HepG2 (cell line): ENCODE data around the gene ZNF511. TPM values are rescaled to one million over a fixed set of nuclear protein-coding genes. Genes with fewer than 3 reads are reported as not detected.

Source experiments
- ARNT2 ChIP-seq: sonication (generic); formaldehyde crosslinking; IDR thresholded peaks from 2 replicates; pipeline ENCODE4 v1.8.0; 2022; ENCODE audit warnings: mild to moderate bottlenecking, low read depth, missing genetic modification reagents, moderate library complexity
- HES4 ChIP-seq: sonication (generic); formaldehyde crosslinking; IDR thresholded peaks from 2 replicates; pipeline ENCODE4 v1.9.0; 2021; ENCODE audit warnings: mild to moderate bottlenecking, missing genetic modification reagents, borderline replicate concordance
- HOXA9 ChIP-seq: sonication (generic); formaldehyde crosslinking; IDR thresholded peaks from 2 replicates; pipeline ENCODE4 v1.8.1; 2022; ENCODE audit warnings: missing genetic modification reagents, mild to moderate bottlenecking, moderate library complexity, borderline replicate concordance
- KAT7 ChIP-seq: IDR thresholded peaks from 2 replicates; pipeline ENCODE4 v1.6.1; 2018; ENCODE audit warnings: borderline replicate concordance, missing compliant biosample characterization
- MAZ ChIP-seq, 2 experiments: sonication (generic) in 1 of 2; formaldehyde crosslinking in 1 of 2; IDR thresholded peaks; 2 replicates each; pipeline versions ENCODE4 v1.5.0 to v1.6.1; 2012 to 2020; ENCODE audit warnings: low read depth in 2 of 2, mild to moderate bottlenecking in 2 of 2, borderline replicate concordance in 1 of 2, improper control_type of control experiment in 1 of 2, low read length in 1 of 2, missing genetic modification reagents in 1 of 2, moderate library complexity in 1 of 2
- RXRB ChIP-seq: IDR thresholded peaks from 2 replicates; pipeline ENCODE4 v1.6.1; 2016; ENCODE audit warnings: borderline replicate concordance, missing genetic modification reagents, missing compliant biosample characterization
- SMYD3 ChIP-seq: sonication (generic); formaldehyde crosslinking; IDR thresholded peaks from 2 replicates; pipeline ENCODE4 v1.8.1; 2023; ENCODE audit warnings: mild to moderate bottlenecking, missing genetic modification reagents
- TAF1 ChIP-seq: sonication (generic); formaldehyde crosslinking; IDR thresholded peaks from 2 replicates; pipeline ENCODE4 v1.4.0; 2020; ENCODE audit warnings: missing genetic modification reagents
- U2AF1 ChIP-seq: fragments of 200-400 bp; formaldehyde crosslinking; optimal IDR thresholded peaks from 2 replicates; pipeline ENCODE3; 2017; ENCODE audit warnings: mild to moderate bottlenecking, low read depth, low read length
- ZNF143 ChIP-seq: sonication (generic); formaldehyde crosslinking; IDR thresholded peaks from 2 replicates; pipeline ENCODE4 v1.4.0; 2020; ENCODE audit warnings: missing genetic modification reagents
- ZNF558 ChIP-seq: sonication (generic); formaldehyde crosslinking; IDR thresholded peaks from 2 replicates; pipeline ENCODE4 v1.9.0; 2022; ENCODE audit warnings: mild to moderate bottlenecking, missing genetic modification reagents, borderline replicate concordance
- ZNF605 ChIP-seq: sonication (generic); formaldehyde crosslinking; IDR thresholded peaks from 2 replicates; pipeline ENCODE4 v1.8.0; 2022; ENCODE audit warnings: mild to moderate bottlenecking, missing genetic modification reagents
- ZNF703 ChIP-seq: sonication (generic); formaldehyde crosslinking; IDR thresholded peaks from 2 replicates; pipeline ENCODE4 v1.5.1; 2020; ENCODE audit warnings: missing genetic modification reagents, mild to moderate bottlenecking, moderate library complexity, borderline replicate concordance
- ZNF749 ChIP-seq: sonication (generic); formaldehyde crosslinking; IDR thresholded peaks from 2 replicates; pipeline ENCODE4 v1.8.0; 2022; ENCODE audit warnings: mild to moderate bottlenecking, missing genetic modification reagents, moderate library complexity, borderline replicate concordance
- ZNF792 ChIP-seq: IDR thresholded peaks from 2 replicates; pipeline ENCODE4 v1.6.1; 2016
- polyA plus RNA-seq, 8 experiments: library from polyadenylated mRNA; depleted of rRNA in 3 of 8; stranded (reverse) in 7 of 8; unstranded in 1 of 8; fragments of >200 nt; fragmentation: Illumina TruSeq in 4 of 8; extraction: Trizol in 4 of 8; gene quantifications; 2 replicates each; pipeline versions ENCODE4 v1.2.1 to v1.2.3, GENCODE V29; 2011 to 2016; ENCODE audit warnings: low read depth in 4 of 8, missing spikeins in 1 of 8, mixed read lengths in 1 of 8; ENCODE audit not compliant: insufficient read depth in 1 of 8
- total RNA-seq, 5 experiments: library from RNA; depleted of rRNA; stranded (reverse); fragments of >200 nt; fragmentation: Illumina TruSeq; extraction: Trizol; gene quantifications; 2 replicates each; pipeline ENCODE4 v1.2.3, GENCODE V29; 2016; ENCODE audit warnings: low read depth in 1 of 5
- TF ChIP-seq, protein P1 (sequence below), 2 experiments: sonication (generic) in 1 of 2; formaldehyde crosslinking in 1 of 2; IDR thresholded peaks; 2 replicates each; pipeline versions ENCODE4 v1.6.1 to v1.9.0; 2014 to 2022; ENCODE audit warnings: antibody characterized with exemption in 1 of 2, borderline replicate concordance in 1 of 2, inconsistent platforms in 1 of 2, low read depth in 1 of 2, missing genetic modification reagents in 1 of 2
- TF ChIP-seq, protein P2 (sequence below): sonication (generic); formaldehyde crosslinking; IDR thresholded peaks from 2 replicates; pipeline ENCODE4 v1.5.0; 2020; ENCODE audit warnings: missing genetic modification reagents, mild to moderate bottlenecking, borderline replicate concordance

Gene ZNF511
- total and polyA plus RNA-seq, 2 of the 13 experiments (the other 11 are each of a cell fraction or from before 2014, with no cell fraction given) = 35.6 to 66.4 TPM

DNA sequence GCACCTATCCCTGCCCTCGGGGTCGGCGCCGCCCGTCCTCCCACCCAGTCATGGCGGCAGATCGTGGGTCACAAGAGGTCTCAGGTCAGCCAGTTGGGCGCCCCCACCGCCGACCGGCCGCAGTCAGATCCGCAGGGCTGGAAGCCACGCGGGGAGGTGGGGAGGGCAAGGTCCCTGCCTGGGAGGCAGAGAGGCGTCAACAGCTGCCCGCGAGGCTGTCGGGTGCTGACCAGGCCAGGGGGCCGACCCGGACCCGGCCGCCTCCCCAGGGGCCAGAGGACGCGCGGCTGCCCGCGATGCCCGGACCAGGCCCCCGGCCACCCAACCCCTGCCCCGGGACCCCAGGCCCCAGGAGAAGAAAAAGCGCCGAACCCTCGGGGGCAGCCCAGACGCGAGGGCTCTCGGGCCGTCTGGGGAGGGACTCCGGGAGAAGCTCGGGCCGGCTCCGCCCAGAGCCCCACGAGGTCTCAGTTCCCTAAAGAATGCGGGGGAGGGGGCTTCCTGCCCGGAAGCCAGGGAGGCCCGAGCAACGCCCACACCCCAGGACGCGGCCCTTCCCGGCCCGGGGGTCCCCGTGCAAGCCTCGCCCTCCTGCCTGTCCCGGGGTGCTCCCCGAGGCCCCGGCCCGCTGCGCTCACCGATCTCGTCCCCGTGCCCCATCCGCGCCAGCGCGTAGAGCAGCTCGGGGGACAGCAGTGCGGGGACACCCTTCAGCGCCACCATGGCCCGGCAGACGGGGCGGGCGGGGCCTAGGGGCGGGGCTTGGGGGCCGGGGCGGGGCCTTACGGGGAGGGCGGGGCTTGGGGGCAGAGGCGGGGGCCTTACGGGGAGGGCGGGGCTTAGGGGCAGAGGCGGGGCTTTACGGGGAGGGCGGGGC is 48.8 kb downstream of the ZNF511 start, which contains the start of gene FUOM (continued):
- TF ChIP-seq, protein P1, sequence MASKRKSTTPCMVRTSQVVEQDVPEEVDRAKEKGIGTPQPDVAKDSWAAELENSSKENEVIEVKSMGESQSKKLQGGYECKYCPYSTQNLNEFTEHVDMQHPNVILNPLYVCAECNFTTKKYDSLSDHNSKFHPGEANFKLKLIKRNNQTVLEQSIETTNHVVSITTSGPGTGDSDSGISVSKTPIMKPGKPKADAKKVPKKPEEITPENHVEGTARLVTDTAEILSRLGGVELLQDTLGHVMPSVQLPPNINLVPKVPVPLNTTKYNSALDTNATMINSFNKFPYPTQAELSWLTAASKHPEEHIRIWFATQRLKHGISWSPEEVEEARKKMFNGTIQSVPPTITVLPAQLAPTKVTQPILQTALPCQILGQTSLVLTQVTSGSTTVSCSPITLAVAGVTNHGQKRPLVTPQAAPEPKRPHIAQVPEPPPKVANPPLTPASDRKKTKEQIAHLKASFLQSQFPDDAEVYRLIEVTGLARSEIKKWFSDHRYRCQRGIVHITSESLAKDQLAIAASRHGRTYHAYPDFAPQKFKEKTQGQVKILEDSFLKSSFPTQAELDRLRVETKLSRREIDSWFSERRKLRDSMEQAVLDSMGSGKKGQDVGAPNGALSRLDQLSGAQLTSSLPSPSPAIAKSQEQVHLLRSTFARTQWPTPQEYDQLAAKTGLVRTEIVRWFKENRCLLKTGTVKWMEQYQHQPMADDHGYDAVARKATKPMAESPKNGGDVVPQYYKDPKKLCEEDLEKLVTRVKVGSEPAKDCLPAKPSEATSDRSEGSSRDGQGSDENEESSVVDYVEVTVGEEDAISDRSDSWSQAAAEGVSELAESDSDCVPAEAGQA (IDR thresholded peaks at IDR 0.05; ENCODE audit: low read depth) = 0 out of 2 replicates have a peak, but pooled peaks have one; percentile 9
- TF ChIP-seq, protein P1 (CRISPR knock-in tag; IDR thresholded peaks at IDR 0.05; ENCODE audit: borderline replicate concordance) = no peak
- no peak for TF ChIP-seq ZNF703 (CRISPR knock-in tag)
- peak; percentile 76 for TF ChIP-seq HES4
- no peak for TF ChIP-seq U2AF1
- TF ChIP-seq SMYD3 (CRISPR knock-in tag) = no peak
- TF ChIP-seq ZNF605 (CRISPR knock-in tag) = 0 out of 2 replicates have a peak, but pooled peaks have one; percentile 45
- TF ChIP-seq HOXA9 (CRISPR knock-in tag) = 0 out of 2 replicates have a peak, but pooled peaks have one; percentile 9
- no peak; the same call in 1 of the 2 replicates for TF ChIP-seq KAT7 (CRISPR knock-in tag)
- peak; percentile 76 for TF ChIP-seq TAF1 (CRISPR knock-in tag)
- 0 out of 2 replicates have a peak, but pooled peaks have one; percentile 10 for TF ChIP-seq RXRB (CRISPR knock-in tag)
- TF ChIP-seq ZNF792 = 0 out of 2 replicates have a peak, but pooled peaks have one; percentile 24
- TF ChIP-seq, protein P2, sequence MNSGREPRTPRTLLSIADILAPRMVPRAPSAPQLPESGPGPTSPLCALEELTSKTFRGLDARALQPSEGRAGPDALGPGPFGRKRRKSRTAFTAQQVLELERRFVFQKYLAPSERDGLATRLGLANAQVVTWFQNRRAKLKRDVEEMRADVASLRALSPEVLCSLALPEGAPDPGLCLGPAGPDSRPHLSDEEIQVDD = 0 out of 2 replicates have a peak, but pooled peaks have one; percentile 41
- TF ChIP-seq ZNF558 (CRISPR knock-in tag) = peak; percentile 67
- no peak for TF ChIP-seq MAZ (IDR thresholded peaks at IDR 0.05; ENCODE audit: borderline replicate concordance, low read depth, low read length)
- TF ChIP-seq MAZ (CRISPR knock-in tag; IDR thresholded peaks at IDR 0.05; ENCODE audit: low read depth) = peak; percentile 76
- TF ChIP-seq ZNF749 (CRISPR knock-in tag) = 0 out of 2 replicates have a peak, but pooled peaks have one; percentile 10
- TF ChIP-seq ARNT2 (CRISPR knock-in tag) = peak; percentile 61; the same call in 1 of the 2 replicates
- no peak for TF ChIP-seq ZNF143 (CRISPR knock-in tag)
